Aorta (tissue), 5 donors: ENCODE data around the gene SH2D5. TPM values are rescaled to one million over a fixed set of nuclear protein-coding genes. Genes with fewer than 3 reads are reported as not detected.

Experiments used
- ATAC-seq: fragments of 200-7000 bp; cut with Tn5 transposase; one replicate; pipeline ENCODE4 v1.9.1; 2022; ENCODE audit warnings: moderate library complexity; ENCODE audit not compliant: low FRiP score
- DNase-seq, 2 donors: peaks; one replicate each; pipeline ENCODE4 v3.0.0-alpha.2; 2020
- H3K27ac ChIP-seq, 2 donors: one replicate each; pipeline ENCODE4 v1.5.1; 2013; ENCODE audit warnings: low read length in 2 of 2, mild to moderate bottlenecking in 2 of 2, moderate library complexity in 2 of 2, control low read depth in 1 of 2, inconsistent platforms in 1 of 2, low read depth in 1 of 2
- H3K27me3 ChIP-seq, 2 donors: one replicate each; pipeline ENCODE4 v1.6.1; 2013; ENCODE audit warnings: control low read depth in 1 of 2, low read length in 1 of 2, mild to moderate bottlenecking in 1 of 2, moderate library complexity in 1 of 2; ENCODE audit not compliant: insufficient read depth in 2 of 2, control insufficient read depth in 1 of 2
- H3K36me3 ChIP-seq, 2 donors: one replicate each; pipeline ENCODE4 v1.6.1; 2013; ENCODE audit warnings: control low read depth in 1 of 2, low read length in 1 of 2, mild to moderate bottlenecking in 1 of 2; ENCODE audit not compliant: insufficient read depth in 2 of 2, control insufficient read depth in 1 of 2
- H3K4me1 ChIP-seq, 2 donors: one replicate each; pipeline ENCODE4 v1.6.1; 2013; ENCODE audit warnings: low read length in 2 of 2, control low read depth in 1 of 2, mild to moderate bottlenecking in 1 of 2, moderate library complexity in 1 of 2; ENCODE audit not compliant: insufficient read depth in 2 of 2, control insufficient read depth in 1 of 2
- H3K4me3 ChIP-seq, 2 donors: one replicate each; pipeline ENCODE4 v1.5.1; 2013; ENCODE audit warnings: low read length in 2 of 2, control low read depth in 1 of 2, mild to moderate bottlenecking in 1 of 2
- H3K9me3 ChIP-seq: one replicate; pipeline ENCODE4 v1.6.1; 2013; ENCODE audit warnings: mild to moderate bottlenecking, low read length; ENCODE audit not compliant: control insufficient read depth
- WGBS, 2 donors: extraction: QIAGEN DNeasy Blood & Tissue Kit; methylation state at CpG; one replicate each; pipeline ENCODE4 v1.1.7; 2013; 5-methylcytosine and 5-hydroxymethylcytosine counted together
- intact Hi-C, 2 donors: fragments of 100-400 bp; cut with DNase I; formaldehyde crosslinking; loops; one replicate each; pipeline versions ENCODE4 v1.14.2 to v1.15.0; 2022
- polyA plus RNA-seq, 2 donors: library from polyadenylated mRNA; stranded (reverse); fragments of 200-250 nt; gene quantifications; one replicate each; pipeline ENCODE4 v1.2.3, GENCODE V29; 2013
- total RNA-seq, 2 donors: library from RNA; stranded (reverse); fragmentation: NEBNext Ultra II Directional; extraction: Animal tissue kit (Norgen Biotek cat#: 25700); gene quantifications; one replicate each; pipeline ENCODE4 v1.2.1, GENCODE V29; 2021
- donor health status: healthy with polysubstance abuse.
- donor health status: Bipolar disorder and iron deficiency.
- donor health status: DM: no; HTN: no; CAD: no.
- donor health status: DM: no; HTN: no; CAD: no.
- donor health status: DM: yes; HTN: yes; CAD: no.

Gene SH2D5
- total and polyA plus RNA-seq, 4 donors = 0.13 to 0.39 (median 0.26) TPM; not detected in 1

- Histone ChIP-seq H3K27ac (no peak overlapping the region), H3K4me1 (no peaks in the 10 kb centered on the region), H3K9me3 (no peaks in the 10 kb centered on the region), H3K27me3 (no peaks in the 10 kb centered on the region), H3K4me3 (no peak overlapping the region), H3K36me3 (no peaks in the 10 kb centered on the region)
- DNase-seq (peak; percentile 45 to 66), ATAC-seq (no peak)
- WGBS, 2 donors = 76 to 78% methylated on average over 28 to 29 of the region's 29 CpGs
- intact Hi-C loops = no loop called here
Measured at GRCh38 chr1:20725189-20726117, 7.0 kb downstream of the SH2D5 start.

GRCh38 chr1:20724364-20725188, 7.9 kb downstream of the SH2D5 start:
- DNase-seq = peak; percentile 19 to 74
- ATAC-seq = no peak
- H3K36me3 ChIP-seq = no peaks in the 10 kb centered on the region
- H3K4me3 ChIP-seq = no peak overlapping the region
- H3K27me3 ChIP-seq = no peaks in the 10 kb centered on the region
- H3K27ac ChIP-seq = no peak overlapping the region
- H3K9me3 ChIP-seq = no peaks in the 10 kb centered on the region
- no peaks in the 10 kb centered on the region for H3K4me1 ChIP-seq
- WGBS, 2 donors = 94 to 96% methylated on average over 16 to 17 of the region's 17 CpGs
- intact Hi-C loops = no loop called here

- H3K4me1 ChIP-seq = no peaks in the 10 kb centered on the region
- ATAC-seq (no peak), DNase-seq (peak; percentile 42 to 73)
- H3K4me3 ChIP-seq = no peak overlapping the region
- no peaks in the 10 kb centered on the region for H3K27me3 ChIP-seq
- WGBS, 2 donors = 93% methylated on average over 34 to 35 of the region's 35 CpGs
- no peaks in the 10 kb centered on the region for H3K9me3 ChIP-seq
- H3K36me3 ChIP-seq = no peaks in the 10 kb centered on the region
- intact Hi-C loops = no loop called here
- H3K27ac ChIP-seq = no peak overlapping the region
Measured at GRCh38 chr1:20723537-20724363, 8.8 kb downstream of the SH2D5 start.

GRCh38 chr1:20723159-20723536, 9.4 kb downstream of the SH2D5 start:
- Histone ChIP-seq H3K27me3 (no peaks in the 10 kb centered on the region), H3K4me3 (no peak overlapping the region), H3K4me1 (no peaks in the 10 kb centered on the region), H3K36me3 (no peaks in the 10 kb centered on the region), H3K9me3 (no peaks in the 10 kb centered on the region), H3K27ac (no peak overlapping the region)
- 92 to 94% methylated on average over 4 of the region's 4 CpGs for WGBS, 2 donors
- ATAC-seq (no peak), DNase-seq (no peak)
- intact Hi-C loops = no loop called here

GRCh38 chr1:20721117-20722061, 11.1 kb downstream of the SH2D5 start:
- no peaks in the 10 kb centered on the region for H3K4me1 ChIP-seq
- no peak overlapping the region for H3K4me3 ChIP-seq
- no peaks in the 10 kb centered on the region for H3K27me3 ChIP-seq
- no peak overlapping the region for H3K27ac ChIP-seq
- H3K9me3 ChIP-seq = no peaks in the 10 kb centered on the region
- WGBS, 2 donors = 93 to 96% methylated on average over 27 to 29 of the region's 29 CpGs
- intact Hi-C loops = no loop called here
- H3K36me3 ChIP-seq = no peaks in the 10 kb centered on the region
- ATAC-seq = no peak
- peak; percentile 46 to 71 for DNase-seq

GRCh38 chr1:20720631-20721091, 11.8 kb downstream of the SH2D5 start:
- no peaks in the 10 kb centered on the region for H3K4me1 ChIP-seq
- no peak for ATAC-seq
- no peak overlapping the region for H3K4me3 ChIP-seq
- H3K27me3 ChIP-seq = no peaks in the 10 kb centered on the region
- DNase-seq = peak; percentile 39
- intact Hi-C loops = no loop called here
- WGBS, 2 donors = 92% methylated on average over 12 of the region's 12 CpGs
- H3K36me3 ChIP-seq = no peaks in the 10 kb centered on the region
- no peak overlapping the region for H3K27ac ChIP-seq
- no peaks in the 10 kb centered on the region for H3K9me3 ChIP-seq

GRCh38 chr1:20719871-20720620, 12.5 kb downstream of the SH2D5 start:
- DNase-seq (peak; percentile 18 to 37), ATAC-seq (no peak)
- Histone ChIP-seq H3K27me3 (no peaks in the 10 kb centered on the region), H3K9me3 (no peaks in the 10 kb centered on the region), H3K27ac (no peak overlapping the region), H3K4me1 (no peaks in the 10 kb centered on the region), H3K36me3 (no peaks in the 10 kb centered on the region), H3K4me3 (no peak overlapping the region)
- 75 to 83% methylated on average over 5 of the region's 5 CpGs for WGBS, 2 donors
- intact Hi-C loops = no loop called here
